EL (cell line): ENCODE measurements around the gene MAB21L1.
A peak's percentile ranks its signal among the peaks of the same experiment; 100 is the strongest.

Experiments used
- DNase-seq: peaks from one replicate; pipeline ENCODE4 v3.0.0-alpha.2; 2016

Gene MAB21L1

GRCh38 chr13:35479038-35479492 lies 2.6 kb upstream of the MAB21L1 start:
- DNase-seq, result peak; percentile 78

- DNase-seq, result peak; percentile 64
These were observed 2.0 kb upstream of the MAB21L1 start for GRCh38 chr13:35478271-35479037.

GRCh38 chr13:35477386-35477946 lies 977 bp upstream of the MAB21L1 start:
- DNase-seq, result peak; percentile 37

GRCh38 chr13:35475212-35475959 lies 1.1 kb downstream of the MAB21L1 start:
- peak; percentile 78 for DNase-seq

GRCh38 chr13:35474496-35475211 lies 1.8 kb downstream of the MAB21L1 start:
- DNase-seq, result peak; percentile 38

- DNase-seq, result peak; percentile 11
These were observed 2.7 kb downstream of the MAB21L1 start for GRCh38 chr13:35473802-35474201.

GRCh38 chr13:35473206-35473775 lies 3.2 kb downstream of the MAB21L1 start:
- DNase-seq, result peak; percentile 21

- DNase-seq, result peak; percentile 61
These were observed 4.1 kb downstream of the MAB21L1 start for GRCh38 chr13:35472323-35472881.

- peak; percentile 73 for DNase-seq
These were observed 4.7 kb downstream of the MAB21L1 start for GRCh38 chr13:35471706-35472322.

- DNase-seq, result peak; percentile 80
These were observed 5.5 kb downstream of the MAB21L1 start for GRCh38 chr13:35470671-35471661.

- DNase-seq, result peak; percentile 44
These were observed 6.5 kb downstream of the MAB21L1 start for GRCh38 chr13:35469806-35470525.

- DNase-seq, result peak; percentile 76
These were observed 8.3 kb downstream of the MAB21L1 start for GRCh38 chr13:35468195-35468594.

GRCh38 chr13:35465371-35465770 lies 11.1 kb downstream of the MAB21L1 start:
- DNase-seq, result no peak

GRCh38 chr13:35460061-35460460 lies 16.4 kb downstream of the MAB21L1 start:
- peak; percentile 3 for DNase-seq

GRCh38 chr13:35457258-35457657 lies 19.2 kb downstream of the MAB21L1 start:
- no peak for DNase-seq

- no peak for DNase-seq
These were observed 21.5 kb downstream of the MAB21L1 start for GRCh38 chr13:35455022-35455421.

- no peak for DNase-seq
These were observed 26.7 kb downstream of the MAB21L1 start for GRCh38 chr13:35449821-35450220.

GRCh38 chr13:35448465-35448864 lies 28.0 kb downstream of the MAB21L1 start:
- DNase-seq, result no peak
